Dedifferentiated amniotic fluid mesenchymal stem cell (primary cell): ENCODE results near the gene SARS1.
"Not testable (repeated sequence)": the region's sequence is repeated elsewhere in the genome, so short reads cannot be mapped to it uniquely, and the experiment has no call there.

Experiments
- DNase-seq: peaks from one replicate; pipeline ENCODE4 v3.0.0-alpha.2; 2016; ENCODE audit errors: extremely low spot score

The SARS1 gene

GRCh38 chr1:109192433-109192832, 21.3 kb upstream of the SARS1 start:
- DNase-seq, result no peak

- DNase-seq, result no peak
These were observed 19.8 kb upstream of the SARS1 start for GRCh38 chr1:109193653-109194590.

- DNase-seq, result peak; percentile 88
These were observed 16.3 kb upstream of the SARS1 start for GRCh38 chr1:109197158-109198042.

GRCh38 chr1:109198043-109198695, 15.5 kb upstream of the SARS1 start:
- peak; percentile 51 for DNase-seq

GRCh38 chr1:109198745-109199144, 15.0 kb upstream of the SARS1 start:
- no peak for DNase-seq

GRCh38 chr1:109199710-109200109, 14.0 kb upstream of the SARS1 start:
- no peak for DNase-seq

- peak; percentile 84 for DNase-seq
These were observed 12.5 kb upstream of the SARS1 start for GRCh38 chr1:109201123-109201703.

- no peak for DNase-seq
These were observed 9.2 kb upstream of the SARS1 start for GRCh38 chr1:109204484-109204883.

- DNase-seq, result no peak
These were observed 7.4 kb upstream of the SARS1 start for GRCh38 chr1:109206339-109206738.

GRCh38 chr1:109207467-109208103, 6.1 kb upstream of the SARS1 start:
- DNase-seq, result no peak

GRCh38 chr1:109208394-109208793, 5.3 kb upstream of the SARS1 start:
- DNase-seq, result no peak

- DNase-seq, result no peak
These were observed 4.8 kb upstream of the SARS1 start for GRCh38 chr1:109208836-109209463.

GRCh38 chr1:109210058-109210457, 3.7 kb upstream of the SARS1 start:
- no peak for DNase-seq

GRCh38 chr1:109213345-109213823, 334 bp upstream of the SARS1 start:
- no peak for DNase-seq

- DNase-seq, result peak; percentile 97
These were observed 1.2 kb downstream of the SARS1 start for GRCh38 chr1:109214695-109215623.

- DNase-seq, result no peak
These were observed 2.9 kb downstream of the SARS1 start for GRCh38 chr1:109216662-109217061.

- no peak for DNase-seq
These were observed 4.8 kb downstream of the SARS1 start for GRCh38 chr1:109218516-109218915.

- DNase-seq, result not testable (repeated sequence)
These were observed 7.5 kb downstream of the SARS1 start for GRCh38 chr1:109221201-109221600.

GRCh38 chr1:109225308-109225707, 11.6 kb downstream of the SARS1 start:
- DNase-seq, result no peak
